H9 (cell line): Measurements from ENCODE around the gene ARPC2. TPM values are rescaled to one million over a fixed set of nuclear protein-coding genes. Genes with fewer than 3 reads are reported as not detected.

Experiments
- DNase-seq: peaks from one replicate; pipeline ENCODE4 v3.0.0-alpha.2; 2017
- H2AFZ ChIP-seq: one replicate; pipeline ENCODE4 v1.6.1; 2013; ENCODE audit warnings: mild to moderate bottlenecking, low read length, control low read depth, moderate library complexity
- H2AK5ac ChIP-seq: 2 replicates; pipeline ENCODE4 v1.6.1; 2013; ENCODE audit warnings: low read length, control low read depth, mixed read lengths; ENCODE audit not compliant: insufficient read length
- H2BK120ac ChIP-seq: one replicate; pipeline ENCODE4 v1.6.1; 2013; ENCODE audit warnings: low read depth, mild to moderate bottlenecking, low read length, control low read depth, inconsistent platforms; ENCODE audit not compliant: poor library complexity, severe bottlenecking
- H2BK12ac ChIP-seq: 2 replicates; pipeline ENCODE4 v1.6.1; 2013; ENCODE audit warnings: low read length, control low read depth, mixed read lengths, low read depth; ENCODE audit not compliant: insufficient read length
- H2BK15ac ChIP-seq: 2 replicates; pipeline ENCODE4 v1.6.1; 2013; ENCODE audit warnings: low read depth, low read length, control low read depth
- H2BK20ac ChIP-seq: one replicate; pipeline ENCODE4 v1.6.1; 2013; ENCODE audit warnings: low read depth, mild to moderate bottlenecking, low read length, control low read depth, inconsistent platforms; ENCODE audit not compliant: poor library complexity, severe bottlenecking
- H2BK5ac ChIP-seq: 2 replicates; pipeline ENCODE4 v1.6.1; 2013; ENCODE audit warnings: low read length, control low read depth, mixed read lengths; ENCODE audit not compliant: insufficient read length
- H3K14ac ChIP-seq: 2 replicates; pipeline ENCODE4 v1.6.1; 2013; ENCODE audit warnings: low read length, control low read depth; ENCODE audit not compliant: insufficient read depth
- H3K18ac ChIP-seq: 2 replicates; pipeline ENCODE4 v1.6.1; 2013; ENCODE audit warnings: low read depth, mild to moderate bottlenecking, mixed read lengths, low read length, control low read depth; ENCODE audit not compliant: insufficient read length
- H3K23ac ChIP-seq: 2 replicates; pipeline ENCODE4 v1.6.1; 2013; ENCODE audit warnings: low read length, control low read depth, mixed read lengths, low read depth; ENCODE audit not compliant: insufficient read length
- H3K23me2 ChIP-seq: 2 replicates; pipeline ENCODE4 v1.6.1; 2013; ENCODE audit warnings: low read depth, mild to moderate bottlenecking, mixed read lengths, low read length, control low read depth; ENCODE audit not compliant: insufficient read length, poor library complexity, severe bottlenecking
- H3K27ac ChIP-seq: 2 replicates; pipeline ENCODE4 v1.5.1; 2013; ENCODE audit warnings: low read length, control low read depth, mixed read lengths, low read depth; ENCODE audit not compliant: insufficient read length
- H3K27me3 ChIP-seq: 2 replicates; pipeline ENCODE4 v1.6.1; 2013; ENCODE audit warnings: low read length, control low read depth, inconsistent platforms; ENCODE audit not compliant: insufficient read depth
- H3K4ac ChIP-seq: 2 replicates; pipeline ENCODE4 v1.6.1; 2013; ENCODE audit warnings: low read depth, mild to moderate bottlenecking, control low read depth, inconsistent platforms, low read length, moderate library complexity
- H3K4me1 ChIP-seq: 2 replicates; pipeline ENCODE4 v1.6.1; 2013; ENCODE audit warnings: low read length, control low read depth, inconsistent platforms; ENCODE audit not compliant: insufficient read depth
- H3K4me2 ChIP-seq: 2 replicates; pipeline ENCODE4 v1.6.1; 2013; ENCODE audit warnings: low read length, control low read depth, mixed read lengths; ENCODE audit not compliant: insufficient read length, insufficient read depth
- H3K56ac ChIP-seq: 2 replicates; pipeline ENCODE4 v1.6.1; 2013; ENCODE audit warnings: low read depth, mild to moderate bottlenecking, mixed read lengths, low read length, control low read depth; ENCODE audit not compliant: insufficient read length
- H3K79me1 ChIP-seq: 2 replicates; pipeline ENCODE4 v1.6.1; 2013; ENCODE audit warnings: low read depth, mild to moderate bottlenecking, moderate library complexity, low read length, control low read depth, inconsistent platforms; ENCODE audit not compliant: insufficient read depth, poor library complexity, severe bottlenecking
- H3K79me2 ChIP-seq: 2 replicates; pipeline ENCODE4 v1.6.1; 2013; ENCODE audit warnings: low read length, control low read depth, inconsistent platforms; ENCODE audit not compliant: insufficient read depth
- H3K9ac ChIP-seq: 2 replicates; pipeline ENCODE4 v1.6.1; 2013; ENCODE audit warnings: low read length, control low read depth, mixed read lengths; ENCODE audit not compliant: insufficient read length; ENCODE audit errors: extremely low read depth
- H3K9me3 ChIP-seq: one replicate; pipeline ENCODE4 v1.6.1; 2013; ENCODE audit warnings: low read depth, low read length, inconsistent platforms; ENCODE audit not compliant: control insufficient read depth
- H3T11ph ChIP-seq: one replicate; pipeline ENCODE4 v1.6.1; 2013; ENCODE audit warnings: mild to moderate bottlenecking, low read length, control low read depth, inconsistent platforms
- H4K20me1 ChIP-seq: one replicate; pipeline ENCODE4 v1.6.1; 2013; ENCODE audit not compliant: control insufficient read depth, insufficient read length, insufficient read depth
- H4K5ac ChIP-seq: 2 replicates; pipeline ENCODE4 v1.6.1; 2013; ENCODE audit warnings: low read depth, mild to moderate bottlenecking, mixed read lengths, low read length, control low read depth; ENCODE audit not compliant: insufficient read length
- H4K8ac ChIP-seq: replicated peaks from 2 replicates; pipeline ENCODE4 v1.6.1; 2013; ENCODE audit warnings: low read length, control low read depth, mixed read lengths, low read depth; ENCODE audit not compliant: insufficient read length
- H4K91ac ChIP-seq: 2 replicates; pipeline ENCODE4 v1.6.1; 2013; ENCODE audit warnings: low read depth, mild to moderate bottlenecking, moderate library complexity, mixed read lengths, low read length, control low read depth; ENCODE audit not compliant: insufficient read length
- H3K27ac Mint-ChIP-seq, 3 experiments: 2 replicates in 2 of 3; 3 replicates in 1 of 3; pipeline ENCODE4 v1.8.0; 2020 to 2021; ENCODE audit warnings: mixed read lengths in 3 of 3, mild to moderate bottlenecking in 1 of 3, moderate library complexity in 1 of 3
- H3K27me3 Mint-ChIP-seq: 2 replicates; pipeline ENCODE4 v1.8.0; 2021; ENCODE audit warnings: low read depth, mild to moderate bottlenecking, moderate library complexity, mixed read lengths
- H3K36me3 Mint-ChIP-seq, 3 experiments: 2 replicates in 2 of 3; 3 replicates in 1 of 3; pipeline ENCODE4 v1.8.0; 2020 to 2021; ENCODE audit warnings: low read depth in 3 of 3, mixed read lengths in 3 of 3; ENCODE audit not compliant: insufficient read depth in 1 of 3
- H3K4me1 Mint-ChIP-seq, 2 experiments: 2 replicates each; pipeline ENCODE4 v1.8.0; 2020; ENCODE audit warnings: mixed read lengths in 2 of 2
- H3K4me3 Mint-ChIP-seq, 2 experiments: 2 replicates in 1 of 2; 3 replicates in 1 of 2; pipeline ENCODE4 v1.8.0; 2020 to 2021; ENCODE audit warnings: mild to moderate bottlenecking in 2 of 2, mixed read lengths in 2 of 2, moderate library complexity in 1 of 2
- H3K9me3 Mint-ChIP-seq, 2 experiments: 2 replicates in 1 of 2; 3 replicates in 1 of 2; pipeline ENCODE4 v1.8.0; 2020; ENCODE audit warnings: mild to moderate bottlenecking in 2 of 2, mixed read lengths in 2 of 2, moderate library complexity in 1 of 2
- CTCF ChIP-seq: fragments of 200-600 bp; sonication (generic); conservative IDR thresholded peaks from 3 replicates; pipeline ENCODE4 v1.8.0; 2021; ENCODE audit warnings: antibody characterized with exemption, mild to moderate bottlenecking
- WGBS: extraction: QIAGEN DNeasy Blood & Tissue Kit; methylation state at CpG from one replicate; pipeline ENCODE4 v1.1.7; 2013; ENCODE audit warnings: missing lambda C conversion rate, low lambda C conversion rate, mixed read lengths; ENCODE audit not compliant: insufficient read length; ENCODE audit errors: extremely low coverage; 5-methylcytosine and 5-hydroxymethylcytosine counted together
- total RNA-seq: library from RNA; stranded (reverse); gene quantifications from 2 replicates; pipeline ENCODE4 v1.2.1, GENCODE V29; 2021

Gene ARPC2
- total RNA-seq, 1 experiment from 2014 or later, result 197 TPM

GRCh38 chr2:218252509-218253231, 35.7 kb downstream of the ARPC2 start:
- WGBS, result no CpG with 5 or more reads among the region's 7 CpGs
- H4K8ac ChIP-seq, result no peak overlapping the region
- H2BK20ac ChIP-seq, result no peak overlapping the region
- no peak overlapping the region for H4K5ac ChIP-seq
- no peak overlapping the region for H3K14ac ChIP-seq
- no peak overlapping the region for H3K4me2 ChIP-seq
- Mint-ChIP-seq H3K27ac (no peak overlapping the region; a peak in 1 of 7 replicates), H3K36me3 (peaks cover 44 to 87% (median 76%) of the 10 kb centered on the region in 3 experiments; a peak in 6 of 7 replicates), H3K4me3 (no peak overlapping the region), H3K4me1 (peaks cover 3% of the 10 kb centered on the region in 2 experiments; a peak in 3 of 4 replicates), H3K9me3 (no peaks in the 10 kb centered on the region), H3K27me3 (no peaks in the 10 kb centered on the region)
- no peak overlapping the region for H3K18ac ChIP-seq
- no peaks in the 10 kb centered on the region for H3K4me1 ChIP-seq
- no peak for DNase-seq
- H3K23me2 ChIP-seq, result no peaks in the 10 kb centered on the region
- H4K20me1 ChIP-seq, result no peaks in the 10 kb centered on the region
- H3K79me1 ChIP-seq, result no peaks in the 10 kb centered on the region
- TF ChIP-seq CTCF, result no peak
- H2BK5ac ChIP-seq, result no peak overlapping the region
- no peak overlapping the region for H2AK5ac ChIP-seq
- no peak overlapping the region for H4K91ac ChIP-seq
- H3K27me3 ChIP-seq, result no peaks in the 10 kb centered on the region
- H2BK12ac ChIP-seq, result no peak overlapping the region
- H3T11ph ChIP-seq, result no peak overlapping the region
- no peak overlapping the region for H3K4ac ChIP-seq
- H3K79me2 ChIP-seq, result no peaks in the 10 kb centered on the region
- no peak overlapping the region for H2AFZ ChIP-seq
- H3K9me3 ChIP-seq, result no peaks in the 10 kb centered on the region
- H3K56ac ChIP-seq, result no peak overlapping the region
- H3K27ac ChIP-seq, result no peak overlapping the region
- no peak overlapping the region for H2BK120ac ChIP-seq
- no peak overlapping the region for H3K9ac ChIP-seq
- H2BK15ac ChIP-seq, result no peak overlapping the region
- H3K23ac ChIP-seq, result no peak overlapping the region
